WERI-Rb-1 (cell line): ENCODE measurements around the gene TRMT11.

Experiments
- DNase-seq: peaks from one replicate; pipeline ENCODE4 v3.0.0-alpha.2; 2020
- H3K27ac ChIP-seq: fragments of 250-450 bp; sonication (Bioruptor Pico); 2 replicates; pipeline ENCODE4 v1.5.1; 2020; ENCODE audit warnings: mild to moderate bottlenecking, moderate library complexity
- H3K27me3 ChIP-seq: fragments of 250-450 bp; sonication (Bioruptor Pico); 2 replicates; pipeline ENCODE4 v1.5.1; 2021; ENCODE audit warnings: mild to moderate bottlenecking, low read depth, moderate library complexity; ENCODE audit not compliant: insufficient read depth, severe bottlenecking
- H3K36me3 ChIP-seq: fragments of 250-450 bp; sonication (Bioruptor Pico); 2 replicates; pipeline ENCODE4 v1.5.1; 2020; ENCODE audit warnings: mild to moderate bottlenecking, moderate library complexity
- H3K4me3 ChIP-seq: 2 replicates; pipeline ENCODE4 v1.5.1; 2011; ENCODE audit warnings: low read depth, mild to moderate bottlenecking, control low read depth, low read length
- H3K9me3 ChIP-seq: fragments of 250-450 bp; sonication (Bioruptor Pico); 2 replicates; pipeline ENCODE4 v1.5.1; 2021; ENCODE audit warnings: mild to moderate bottlenecking, moderate library complexity; ENCODE audit not compliant: severe bottlenecking
- CTCF ChIP-seq: IDR thresholded peaks from 2 replicates; pipeline ENCODE4 v1.5.1; 2011; ENCODE audit warnings: low read depth, mild to moderate bottlenecking, control low read depth, inconsistent platforms, low read length

Gene TRMT11

GRCh38 chr6:125983246-125983945 lies 2.9 kb upstream of the TRMT11 start:
- no peak for TF ChIP-seq CTCF
- Histone ChIP-seq H3K9me3 (no peaks in the 10 kb centered on the region), H3K27ac (no peak overlapping the region), H3K27me3 (no peaks in the 10 kb centered on the region), H3K36me3 (no peaks in the 10 kb centered on the region), H3K4me3 (no peak overlapping the region)
- no peak for DNase-seq

GRCh38 chr6:125984311-125984710 lies 2.0 kb upstream of the TRMT11 start:
- Histone ChIP-seq H3K9me3 (no peaks in the 10 kb centered on the region), H3K36me3 (no peaks in the 10 kb centered on the region), H3K27me3 (no peaks in the 10 kb centered on the region), H3K4me3 (no peak overlapping the region), H3K27ac (no peak overlapping the region)
- no peak for DNase-seq
- TF ChIP-seq CTCF, result no peak

- Histone ChIP-seq H3K9me3 (no peaks in the 10 kb centered on the region), H3K27me3 (no peaks in the 10 kb centered on the region), H3K27ac (peak overlapping the region; percentile 78), H3K4me3 (peak overlapping the region; percentile 88), H3K36me3 (no peaks in the 10 kb centered on the region)
- no peak for DNase-seq
- TF ChIP-seq CTCF, result no peak
Measured at GRCh38 chr6:125985522-125985921, 818 bp upstream of the TRMT11 start.

GRCh38 chr6:125985979-125986300 lies 400 bp upstream of the TRMT11 start:
- peak overlapping the region; percentile 88 for H3K4me3 ChIP-seq
- DNase-seq, result no peak
- no peaks in the 10 kb centered on the region for H3K9me3 ChIP-seq
- H3K27ac ChIP-seq, result peak overlapping the region; percentile 78
- H3K36me3 ChIP-seq, result no peaks in the 10 kb centered on the region
- no peaks in the 10 kb centered on the region for H3K27me3 ChIP-seq
- no peak for TF ChIP-seq CTCF

GRCh38 chr6:125987026-125987617 lies 782 bp downstream of the TRMT11 start:
- Histone ChIP-seq H3K27ac (peak overlapping the region; percentile 78; the same call in 1 of the 2 replicates), H3K36me3 (no peaks in the 10 kb centered on the region), H3K9me3 (no peaks in the 10 kb centered on the region), H3K27me3 (no peaks in the 10 kb centered on the region), H3K4me3 (peak overlapping the region; percentile 88)
- no peak for TF ChIP-seq CTCF
- DNase-seq, result no peak

- Histone ChIP-seq H3K27ac (no peak overlapping the region), H3K4me3 (no peak overlapping the region)
Measured at GRCh38 chr6:125988280-125988679, 1.9 kb downstream of the TRMT11 start.

More at GRCh38 chr6:125988280-125988679, 1.9 kb downstream of the TRMT11 start:
- no peak for DNase-seq
- Histone ChIP-seq H3K36me3 (no peaks in the 10 kb centered on the region), H3K27me3 (no peaks in the 10 kb centered on the region), H3K9me3 (no peaks in the 10 kb centered on the region)
- TF ChIP-seq CTCF, result no peak
